ENCODE measurements around the gene SPATA12. TPM values are rescaled to one million over a fixed set of nuclear protein-coding genes. Genes with fewer than 3 reads are reported as not detected.

Gene SPATA12
- total RNA-seq, 1 donor from 2014 or later = not detected

DNA sequence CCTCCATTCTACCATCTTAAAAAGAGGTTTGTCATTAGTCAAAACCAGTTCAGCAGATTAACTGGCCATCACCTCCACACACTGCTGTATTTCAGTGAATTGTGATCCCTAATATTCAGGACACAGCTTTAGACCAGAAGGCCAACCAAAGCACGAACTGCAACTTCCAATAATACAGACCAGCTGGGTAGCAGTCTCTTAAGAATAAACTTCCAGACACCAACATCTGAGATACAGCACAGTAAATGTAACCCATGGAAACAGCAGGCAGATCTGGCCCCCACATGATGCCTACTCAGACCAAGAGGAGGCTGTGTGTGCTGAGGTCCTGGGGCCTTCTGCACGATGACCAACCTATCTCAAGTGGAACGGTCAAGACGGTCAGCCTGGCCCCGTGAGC lies 34.9 kb downstream of the SPATA12 start:
- TF ChIP-seq, protein P1, sequence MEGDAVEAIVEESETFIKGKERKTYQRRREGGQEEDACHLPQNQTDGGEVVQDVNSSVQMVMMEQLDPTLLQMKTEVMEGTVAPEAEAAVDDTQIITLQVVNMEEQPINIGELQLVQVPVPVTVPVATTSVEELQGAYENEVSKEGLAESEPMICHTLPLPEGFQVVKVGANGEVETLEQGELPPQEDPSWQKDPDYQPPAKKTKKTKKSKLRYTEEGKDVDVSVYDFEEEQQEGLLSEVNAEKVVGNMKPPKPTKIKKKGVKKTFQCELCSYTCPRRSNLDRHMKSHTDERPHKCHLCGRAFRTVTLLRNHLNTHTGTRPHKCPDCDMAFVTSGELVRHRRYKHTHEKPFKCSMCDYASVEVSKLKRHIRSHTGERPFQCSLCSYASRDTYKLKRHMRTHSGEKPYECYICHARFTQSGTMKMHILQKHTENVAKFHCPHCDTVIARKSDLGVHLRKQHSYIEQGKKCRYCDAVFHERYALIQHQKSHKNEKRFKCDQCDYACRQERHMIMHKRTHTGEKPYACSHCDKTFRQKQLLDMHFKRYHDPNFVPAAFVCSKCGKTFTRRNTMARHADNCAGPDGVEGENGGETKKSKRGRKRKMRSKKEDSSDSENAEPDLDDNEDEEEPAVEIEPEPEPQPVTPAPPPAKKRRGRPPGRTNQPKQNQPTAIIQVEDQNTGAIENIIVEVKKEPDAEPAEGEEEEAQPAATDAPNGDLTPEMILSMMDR (IDR thresholded peaks at IDR 0.05) = no peak
- POLR2A ChIA-PET = interaction anchor here (0.5 kb wide), 1 partner anchor 13 kb away, joined by 3 read pairs; no protein-coding TSS in a partner anchor
- Mint-ChIP-seq H3K27me3 (peaks cover 3% of the 10 kb centered on the region), H3K36me3 (ENCODE audit: low read depth) (no peaks in the 10 kb centered on the region), H3K27ac (no peak overlapping the region), H3K9me3 (no peaks in the 10 kb centered on the region), H3K4me1 (peaks cover 4% of the 10 kb centered on the region), H3K4me3 (no peak overlapping the region)
- no peak for DNase-seq
- CTCF ChIA-PET = interaction anchor here (0.9 to 2.5 kb wide), 4 partner anchors 15 to 100 kb away, joined by 3 to 20 read pairs (median 4); no protein-coding TSS in a partner anchor
- intact Hi-C loops (cut with micrococcal nuclease) = loop anchor here (10.0 kb wide), 1 partner anchor 391 kb away; no protein-coding TSS in a partner anchor
- no peak for ATAC-seq (ENCODE audit: low read depth)

DNA sequence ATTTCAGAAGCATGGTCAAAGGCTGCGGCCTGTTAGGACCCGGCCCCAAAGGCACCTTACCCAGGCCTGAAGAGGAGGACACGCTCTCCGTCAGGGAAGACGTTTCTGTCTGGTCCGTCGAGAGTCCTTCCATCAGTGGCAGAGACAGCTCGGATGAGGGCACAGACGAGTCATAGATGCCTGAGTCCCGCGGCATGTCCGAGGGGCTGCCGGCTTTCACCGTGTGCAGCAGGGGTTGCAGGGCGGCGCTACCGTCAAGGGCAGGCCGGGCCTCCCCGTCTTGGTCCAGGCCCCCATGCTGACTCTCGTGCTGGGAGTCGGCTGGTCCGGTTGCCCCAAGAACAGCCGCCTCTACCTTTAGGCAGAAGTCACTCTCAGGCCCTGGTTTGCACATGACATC lies 37.1 kb downstream of the SPATA12 start:
- DNase-seq (no peak), ATAC-seq (ENCODE audit: low read depth) (no peak)
- Mint-ChIP-seq H3K27me3 (peaks cover 5% of the 10 kb centered on the region), H3K9me3 (no peaks in the 10 kb centered on the region), H3K4me3 (no peak overlapping the region), H3K36me3 (ENCODE audit: low read depth) (no peaks in the 10 kb centered on the region), H3K4me1 (peaks cover 4% of the 10 kb centered on the region), H3K27ac (no peak overlapping the region)
- TF ChIP-seq, protein P1 (IDR thresholded peaks at IDR 0.05) = no peak
- POLR2A ChIA-PET = no interaction called here
- intact Hi-C loops (cut with micrococcal nuclease) = loop anchor here (10.0 kb wide), 1 partner anchor 393 kb away; no protein-coding TSS in a partner anchor
- CTCF ChIA-PET = no interaction called here

DNA sequence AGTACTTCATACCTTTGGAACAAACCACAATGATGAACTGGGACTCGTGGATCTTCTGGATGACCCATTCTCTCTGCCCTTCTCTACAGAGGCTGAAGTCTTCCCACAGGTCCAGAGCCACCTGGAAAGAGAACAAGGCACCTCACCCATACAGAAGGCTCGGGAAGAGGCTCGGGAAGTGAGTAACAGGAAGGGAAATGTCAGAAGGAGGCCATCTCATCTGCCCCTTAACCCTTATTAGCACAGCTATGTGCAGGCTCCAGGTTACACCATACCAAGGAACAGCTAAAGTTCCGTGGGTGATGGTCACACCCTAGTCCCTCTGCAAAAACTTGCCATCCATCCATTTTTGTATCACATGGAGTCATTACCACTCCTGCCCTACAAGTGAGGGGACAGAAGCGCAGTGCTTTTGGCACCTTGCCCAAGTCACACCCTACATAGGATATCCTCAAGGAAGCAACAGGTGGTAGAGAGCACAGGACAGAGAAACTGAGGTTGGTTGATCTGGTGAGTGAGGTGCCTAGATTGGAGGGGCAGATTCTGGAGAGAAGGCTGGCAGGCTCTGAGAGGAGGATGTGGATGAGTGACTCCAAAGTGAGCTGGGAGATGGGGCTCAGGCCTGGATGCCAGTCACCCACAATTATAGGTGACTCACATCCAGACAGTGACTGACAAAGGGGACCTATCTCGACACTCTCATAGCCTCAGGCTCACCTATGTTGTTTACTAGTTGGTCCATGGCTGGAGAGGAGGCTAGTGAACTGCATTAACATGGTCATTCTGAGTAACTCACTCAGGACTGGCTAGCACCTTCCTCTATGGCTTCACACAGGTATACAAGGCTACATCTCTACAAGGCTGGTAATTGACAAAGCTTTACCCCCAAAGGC lies 38.2 kb downstream of the SPATA12 start:
- DNase-seq (no peak), ATAC-seq (ENCODE audit: low read depth) (no peak)
- POLR2A ChIA-PET = no interaction called here
- no peak overlapping the region for H3K27ac Mint-ChIP-seq
- H3K4me1 Mint-ChIP-seq = peaks cover 4% of the 10 kb centered on the region
- intact Hi-C loops (cut with micrococcal nuclease) = loop anchor here (10.0 kb wide), 1 partner anchor 394 kb away; no protein-coding TSS in a partner anchor
- no peak overlapping the region for H3K4me3 Mint-ChIP-seq
- no peaks in the 10 kb centered on the region for H3K36me3 Mint-ChIP-seq (ENCODE audit: low read depth)
- CTCF ChIA-PET = interaction anchor here (0.6 kb wide), 1 partner anchor 44 kb away, joined by 3 read pairs; no protein-coding TSS in a partner anchor
- H3K27me3 Mint-ChIP-seq = peaks cover 5% of the 10 kb centered on the region
- no peaks in the 10 kb centered on the region for H3K9me3 Mint-ChIP-seq
- TF ChIP-seq, protein P1 (IDR thresholded peaks at IDR 0.05) = no peak

DNA sequence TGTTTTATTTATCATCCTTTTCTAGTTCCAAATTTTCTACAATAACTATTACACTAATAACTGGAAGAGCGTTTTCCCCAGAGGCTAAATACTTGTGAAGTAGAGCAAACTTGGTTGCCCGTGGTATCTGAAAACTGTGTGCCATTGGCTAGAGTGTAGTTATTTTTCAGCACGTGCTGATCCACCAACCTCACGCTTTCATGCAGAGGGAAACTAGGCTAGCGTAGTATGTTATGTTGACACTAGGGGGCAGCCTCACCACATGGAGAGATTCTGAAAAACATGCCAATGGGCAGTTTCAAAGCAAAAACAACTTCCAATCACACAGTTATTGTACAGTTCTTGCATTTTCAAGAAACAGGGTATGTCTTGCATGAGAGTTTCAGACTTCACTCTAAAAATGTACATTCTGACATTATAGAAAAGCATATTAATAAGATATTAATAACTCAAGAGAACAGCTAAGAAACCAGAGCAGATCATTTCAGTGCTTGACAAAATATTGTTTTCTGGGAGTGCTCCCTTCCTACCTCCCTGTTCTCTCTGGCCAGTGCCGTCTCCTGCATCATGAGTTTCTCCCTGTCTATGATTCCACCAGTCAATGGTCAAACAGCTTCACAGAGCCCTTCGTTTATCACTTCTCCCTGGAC lies 39.7 kb downstream of the SPATA12 start:
- intact Hi-C loops (cut with micrococcal nuclease) = loop anchor here (1.0 to 5.0 kb wide), 3 partner anchors 334 to 811 kb away; partner anchors contain the start of gene PDE12
- TF ChIP-seq, protein P1 (IDR thresholded peaks at IDR 0.05) = peak; percentile 84
- Mint-ChIP-seq H3K36me3 (ENCODE audit: low read depth) (no peaks in the 10 kb centered on the region), H3K27me3 (peaks cover 2% of the 10 kb centered on the region), H3K9me3 (no peaks in the 10 kb centered on the region), H3K4me1 (no peaks in the 10 kb centered on the region), H3K27ac (no peak overlapping the region), H3K4me3 (no peak overlapping the region)
- DNase-seq (no peak), ATAC-seq (ENCODE audit: low read depth) (peak; percentile 88)
- ChIA-PET POLR2A (no interaction called here), CTCF (interaction anchor here (0.7 to 2.8 kb wide), 12 partner anchors 10 to 810 kb away, joined by 3 to 13 read pairs (median 3); no protein-coding TSS in a partner anchor)

DNA sequence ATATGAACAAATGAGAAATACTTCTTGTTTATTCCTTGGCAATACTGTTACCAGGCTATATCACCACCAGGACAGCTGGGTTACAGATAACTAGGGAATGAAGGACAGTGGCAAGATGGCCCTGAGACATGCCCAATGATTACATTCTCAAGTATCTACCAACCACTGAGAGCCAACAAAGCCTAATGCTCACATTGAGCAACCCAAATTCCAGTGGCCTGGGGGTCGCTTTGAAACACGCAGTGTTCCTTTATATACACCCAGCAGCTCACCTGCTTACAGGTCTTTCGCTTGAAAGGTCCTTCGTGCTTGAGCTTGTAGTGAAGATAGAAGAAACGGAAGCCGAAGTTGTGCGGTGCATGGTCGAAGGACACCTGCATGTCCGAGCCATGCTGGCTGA lies 45.1 kb downstream of the SPATA12 start:
- Mint-ChIP-seq H3K36me3 (ENCODE audit: low read depth) (no peaks in the 10 kb centered on the region), H3K4me1 (no peaks in the 10 kb centered on the region), H3K27ac (no peak overlapping the region), H3K27me3 (peaks cover 5% of the 10 kb centered on the region), H3K4me3 (no peak overlapping the region), H3K9me3 (no peaks in the 10 kb centered on the region)
- DNase-seq = no peak
- intact Hi-C loops (cut with micrococcal nuclease) = no loop called here
- POLR2A ChIA-PET = no interaction called here
- CTCF ChIA-PET = interaction anchor here (0.6 to 1.3 kb wide), 2 partner anchors 11 to 753 kb away, joined by 3 read pairs; no protein-coding TSS in a partner anchor
- TF ChIP-seq, protein P1 (IDR thresholded peaks at IDR 0.05) = no peak
- no peak for ATAC-seq (ENCODE audit: low read depth)

All from activated B cell treated with CpG ODN at 0.5 μM for 24 hours (primary cell).